Measurements from ENCODE around the gene TSHZ1.

The TSHZ1 gene

GRCh38 chr18:75314117-75314516 lies 103.5 kb downstream of the TSHZ1 start:
- Histone ChIP-seq H3K4me3 (ENCODE audit: low read depth in 1 of 2, low read length in 2 of 2) (no peak overlapping the region), H3K9ac (ENCODE audit: low read length) (no peak overlapping the region)

GRCh38 chr18:75314606-75315005 lies 104.0 kb downstream of the TSHZ1 start:
- H3K9me3 ChIP-seq (ENCODE audit: low read length): no peaks in the 10 kb centered on the region
- no peak overlapping the region for H3K9ac ChIP-seq (ENCODE audit: low read length)
- no peak overlapping the region for H3K4me3 ChIP-seq (ENCODE audit: low read depth in 1 of 2, low read length in 2 of 2)
- H3K4me1 ChIP-seq (ENCODE audit: insufficient read depth, low read length): no peaks in the 10 kb centered on the region
- no peaks in the 10 kb centered on the region for H3K27me3 ChIP-seq (ENCODE audit: control insufficient read depth in 1 of 2, insufficient read depth in 2 of 2, low read length in 2 of 2)
- no peak overlapping the region for H3K27ac ChIP-seq (ENCODE audit: low read depth, low read length)
- no peaks in the 10 kb centered on the region for H3K36me3 ChIP-seq (ENCODE audit: insufficient read depth, low read length)

More at GRCh38 chr18:75314117-75314516, 103.5 kb downstream of the TSHZ1 start:
- no peak overlapping the region for H3K27ac ChIP-seq (ENCODE audit: low read depth, low read length)
- no peaks in the 10 kb centered on the region for H3K36me3 ChIP-seq (ENCODE audit: insufficient read depth, low read length)
- no peaks in the 10 kb centered on the region for H3K27me3 ChIP-seq (ENCODE audit: control insufficient read depth in 1 of 2, insufficient read depth in 2 of 2, low read length in 2 of 2)
- H3K4me1 ChIP-seq (ENCODE audit: insufficient read depth, low read length): no peaks in the 10 kb centered on the region
- no peaks in the 10 kb centered on the region for H3K9me3 ChIP-seq (ENCODE audit: low read length)

- H3K4me1 ChIP-seq (ENCODE audit: insufficient read depth, low read length): no peaks in the 10 kb centered on the region
- no peaks in the 10 kb centered on the region for H3K9me3 ChIP-seq (ENCODE audit: low read length)
- H3K4me3 ChIP-seq (ENCODE audit: low read depth in 1 of 2, low read length in 2 of 2): no peak overlapping the region
- H3K27me3 ChIP-seq (ENCODE audit: control insufficient read depth in 1 of 2, insufficient read depth in 2 of 2, low read length in 2 of 2): no peaks in the 10 kb centered on the region
- H3K36me3 ChIP-seq (ENCODE audit: insufficient read depth, low read length): no peaks in the 10 kb centered on the region
- no peak overlapping the region for H3K9ac ChIP-seq (ENCODE audit: low read length)
- H3K27ac ChIP-seq (ENCODE audit: low read depth, low read length): no peak overlapping the region
Measured at GRCh38 chr18:75316223-75316622, 105.6 kb downstream of the TSHZ1 start.

GRCh38 chr18:75316826-75317225 lies 106.2 kb downstream of the TSHZ1 start:
- Histone ChIP-seq H3K4me3 (ENCODE audit: low read depth in 1 of 2, low read length in 2 of 2) (no peak overlapping the region), H3K27ac (ENCODE audit: low read depth, low read length) (no peak overlapping the region), H3K4me1 (ENCODE audit: insufficient read depth, low read length) (no peaks in the 10 kb centered on the region), H3K36me3 (ENCODE audit: insufficient read depth, low read length) (no peaks in the 10 kb centered on the region), H3K9me3 (ENCODE audit: low read length) (no peaks in the 10 kb centered on the region), H3K27me3 (ENCODE audit: control insufficient read depth in 1 of 2, insufficient read depth in 2 of 2, low read length in 2 of 2) (no peaks in the 10 kb centered on the region), H3K9ac (ENCODE audit: low read length) (no peak overlapping the region)

- Histone ChIP-seq H3K9ac (ENCODE audit: low read length) (no peak overlapping the region), H3K4me3 (ENCODE audit: low read depth in 1 of 2, low read length in 2 of 2) (no peak overlapping the region), H3K27ac (ENCODE audit: low read depth, low read length) (no peak overlapping the region), H3K36me3 (ENCODE audit: insufficient read depth, low read length) (no peaks in the 10 kb centered on the region), H3K9me3 (ENCODE audit: low read length) (no peaks in the 10 kb centered on the region), H3K27me3 (ENCODE audit: control insufficient read depth in 1 of 2, insufficient read depth in 2 of 2, low read length in 2 of 2) (no peaks in the 10 kb centered on the region), H3K4me1 (ENCODE audit: insufficient read depth, low read length) (no peaks in the 10 kb centered on the region)
Measured at GRCh38 chr18:75317300-75317699, 106.7 kb downstream of the TSHZ1 start.

- no peaks in the 10 kb centered on the region for H3K9me3 ChIP-seq (ENCODE audit: low read length)
- no peaks in the 10 kb centered on the region for H3K27me3 ChIP-seq (ENCODE audit: control insufficient read depth in 1 of 2, insufficient read depth in 2 of 2, low read length in 2 of 2)
- no peak overlapping the region for H3K27ac ChIP-seq (ENCODE audit: low read depth, low read length)
- no peak overlapping the region for H3K4me3 ChIP-seq (ENCODE audit: low read depth in 1 of 2, low read length in 2 of 2)
- no peak overlapping the region for H3K9ac ChIP-seq (ENCODE audit: low read length)
- no peaks in the 10 kb centered on the region for H3K4me1 ChIP-seq (ENCODE audit: insufficient read depth, low read length)
- H3K36me3 ChIP-seq (ENCODE audit: insufficient read depth, low read length): no peaks in the 10 kb centered on the region
Measured at GRCh38 chr18:75317703-75318102, 107.1 kb downstream of the TSHZ1 start.

GRCh38 chr18:75319905-75320304 lies 109.3 kb downstream of the TSHZ1 start:
- Histone ChIP-seq H3K27me3 (ENCODE audit: control insufficient read depth in 1 of 2, insufficient read depth in 2 of 2, low read length in 2 of 2) (no peaks in the 10 kb centered on the region), H3K4me1 (ENCODE audit: insufficient read depth, low read length) (no peaks in the 10 kb centered on the region), H3K9ac (ENCODE audit: low read length) (no peak overlapping the region), H3K36me3 (ENCODE audit: insufficient read depth, low read length) (no peaks in the 10 kb centered on the region), H3K4me3 (ENCODE audit: low read depth in 1 of 2, low read length in 2 of 2) (no peak overlapping the region), H3K27ac (ENCODE audit: low read depth, low read length) (no peak overlapping the region), H3K9me3 (ENCODE audit: low read length) (no peaks in the 10 kb centered on the region)

- no peaks in the 10 kb centered on the region for H3K27me3 ChIP-seq (ENCODE audit: control insufficient read depth in 1 of 2, insufficient read depth in 2 of 2, low read length in 2 of 2)
- no peaks in the 10 kb centered on the region for H3K4me1 ChIP-seq (ENCODE audit: insufficient read depth, low read length)
- H3K9ac ChIP-seq (ENCODE audit: low read length): no peak overlapping the region
- H3K36me3 ChIP-seq (ENCODE audit: insufficient read depth, low read length): no peaks in the 10 kb centered on the region
- no peaks in the 10 kb centered on the region for H3K9me3 ChIP-seq (ENCODE audit: low read length)
- H3K4me3 ChIP-seq (ENCODE audit: low read depth in 1 of 2, low read length in 2 of 2): no peak overlapping the region
- no peak overlapping the region for H3K27ac ChIP-seq (ENCODE audit: low read depth, low read length)
Measured at GRCh38 chr18:75320506-75320905, 109.9 kb downstream of the TSHZ1 start.

GRCh38 chr18:75321431-75321830 lies 110.8 kb downstream of the TSHZ1 start:
- Histone ChIP-seq H3K9me3 (ENCODE audit: low read length) (no peaks in the 10 kb centered on the region), H3K36me3 (ENCODE audit: insufficient read depth, low read length) (no peaks in the 10 kb centered on the region)

GRCh38 chr18:75322206-75322605 lies 111.6 kb downstream of the TSHZ1 start:
- H3K9ac ChIP-seq (ENCODE audit: low read length): no peak overlapping the region
- H3K36me3 ChIP-seq (ENCODE audit: insufficient read depth, low read length): no peaks in the 10 kb centered on the region
- H3K9me3 ChIP-seq (ENCODE audit: low read length): no peaks in the 10 kb centered on the region
- no peak overlapping the region for H3K4me3 ChIP-seq (ENCODE audit: low read depth in 1 of 2, low read length in 2 of 2)
- no peaks in the 10 kb centered on the region for H3K27me3 ChIP-seq (ENCODE audit: control insufficient read depth in 1 of 2, insufficient read depth in 2 of 2, low read length in 2 of 2)
- H3K27ac ChIP-seq (ENCODE audit: low read depth, low read length): no peak overlapping the region
- H3K4me1 ChIP-seq (ENCODE audit: insufficient read depth, low read length): no peaks in the 10 kb centered on the region

More at GRCh38 chr18:75321431-75321830, 110.8 kb downstream of the TSHZ1 start:
- Histone ChIP-seq H3K4me3 (ENCODE audit: low read depth in 1 of 2, low read length in 2 of 2) (no peak overlapping the region), H3K4me1 (ENCODE audit: insufficient read depth, low read length) (no peaks in the 10 kb centered on the region), H3K27me3 (ENCODE audit: control insufficient read depth in 1 of 2, insufficient read depth in 2 of 2, low read length in 2 of 2) (no peaks in the 10 kb centered on the region), H3K27ac (ENCODE audit: low read depth, low read length) (no peak overlapping the region), H3K9ac (ENCODE audit: low read length) (no peak overlapping the region)

GRCh38 chr18:75323821-75324585 lies 113.4 kb downstream of the TSHZ1 start:
- Histone ChIP-seq H3K9me3 (ENCODE audit: low read length) (no peaks in the 10 kb centered on the region), H3K4me1 (ENCODE audit: insufficient read depth, low read length) (no peaks in the 10 kb centered on the region), H3K27me3 (ENCODE audit: control insufficient read depth in 1 of 2, insufficient read depth in 2 of 2, low read length in 2 of 2) (no peaks in the 10 kb centered on the region), H3K27ac (ENCODE audit: low read depth, low read length) (no peak overlapping the region), H3K4me3 (ENCODE audit: low read depth in 1 of 2, low read length in 2 of 2) (no peak overlapping the region), H3K9ac (ENCODE audit: low read length) (no peak overlapping the region), H3K36me3 (ENCODE audit: insufficient read depth, low read length) (no peaks in the 10 kb centered on the region)

- Histone ChIP-seq H3K9me3 (ENCODE audit: low read length) (no peaks in the 10 kb centered on the region), H3K4me3 (ENCODE audit: low read depth in 1 of 2, low read length in 2 of 2) (no peak overlapping the region), H3K36me3 (ENCODE audit: insufficient read depth, low read length) (no peaks in the 10 kb centered on the region), H3K27me3 (ENCODE audit: control insufficient read depth in 1 of 2, insufficient read depth in 2 of 2, low read length in 2 of 2) (no peaks in the 10 kb centered on the region), H3K27ac (ENCODE audit: low read depth, low read length) (no peak overlapping the region), H3K4me1 (ENCODE audit: insufficient read depth, low read length) (no peaks in the 10 kb centered on the region), H3K9ac (ENCODE audit: low read length) (no peak overlapping the region)
Measured at GRCh38 chr18:75324686-75325257, 114.2 kb downstream of the TSHZ1 start.
